ENCODE data around the gene VMAC. TPM values are rescaled to one million over a fixed set of nuclear protein-coding genes. Genes with fewer than 3 reads are reported as not detected.
A peak's percentile ranks its signal among the peaks of the same experiment; 100 is the strongest.

VMAC gene
- total and polyA plus RNA-seq, 12 donors, result 1.3 to 5.8 (median 2.5) TPM

GRCh38 chr19:5934774-5935472 is 30.3 kb downstream of the VMAC start:
- Histone ChIP-seq H3K4me1 (peaks cover 6 to 42% (median 28%) of the 10 kb centered on the region in 9 donors), H3K4me3 (peak overlapping the region in 2 of 10 donors; percentile 3 to 8), H3K9me3 (no peaks in the 10 kb centered on the region), H3K27ac (peak overlapping the region in 9 of 10 donors; percentile 15 to 77 (median 50)), H3K36me3 (peaks cover 0 to 96% (median 17%) of the 10 kb centered on the region in 9 donors), H3K27me3 (no peaks in the 10 kb centered on the region)
- 57 to 69% methylated on average over 16 of the region's 16 CpGs for WGBS, 2 donors
- intact Hi-C loops (cut with DNase I), result no loop called here
- TF ChIP-seq CTCF (IDR thresholded peaks at IDR 0.05), result no peak
- DNase-seq (no peak), ATAC-seq (peak; percentile 37 to 74 (median 66))

- Histone ChIP-seq H3K4me1 (peaks cover 6 to 42% (median 31%) of the 10 kb centered on the region in 9 donors), H3K27me3 (no peaks in the 10 kb centered on the region), H3K27ac (peak overlapping the region; percentile 5 to 77 (median 52)), H3K9me3 (no peaks in the 10 kb centered on the region), H3K4me3 (peak overlapping the region in 2 of 10 donors; percentile 3 to 8), H3K36me3 (peaks cover 0 to 96% (median 18%) of the 10 kb centered on the region in 9 donors)
- TF ChIP-seq CTCF (IDR thresholded peaks at IDR 0.05), result no peak
- ATAC-seq, result peak in 7 of 8 donors; percentile 20 to 49 (median 36)
- intact Hi-C loops (cut with DNase I), result no loop called here
- DNase-seq, result no peak
- WGBS, 2 donors, result 65 to 67% methylated on average over 25 of the region's 25 CpGs
Measured at GRCh38 chr19:5935473-5936291, 31.0 kb downstream of the VMAC start.

- Histone ChIP-seq H3K4me3 (no peak overlapping the region), H3K27ac (peak overlapping the region in 4 of 10 donors; percentile 46 to 77 (median 63))
- WGBS, 2 donors, result 90 to 96% methylated on average over 9 of the region's 9 CpGs
Measured at GRCh38 chr19:5936292-5936592, 31.6 kb downstream of the VMAC start.

More at GRCh38 chr19:5936292-5936592, 31.6 kb downstream of the VMAC start:
- ATAC-seq (no peak), DNase-seq (no peak)
- Histone ChIP-seq H3K4me1 (peaks cover 6 to 48% (median 37%) of the 10 kb centered on the region in 9 donors), H3K27me3 (no peaks in the 10 kb centered on the region), H3K9me3 (no peaks in the 10 kb centered on the region), H3K36me3 (peaks cover 0 to 96% (median 19%) of the 10 kb centered on the region in 9 donors)
- no peak for TF ChIP-seq CTCF (IDR thresholded peaks at IDR 0.05)
- intact Hi-C loops (cut with DNase I), result no loop called here

Data from heart right ventricle (tissue), 16 donors.